HUES48 (cell line): ENCODE measurements around the gene APOL1.
"Not testable (repeated sequence)": the region's sequence is repeated elsewhere in the genome, so short reads cannot be mapped to it uniquely, and the experiment has no call there.

Experiments
- H3K27ac ChIP-seq: one replicate; pipeline ENCODE4 v1.7.0; 2013; ENCODE audit warnings: low read depth, low read length, inconsistent platforms
- H3K27me3 ChIP-seq: 2 replicates; pipeline ENCODE4 v1.6.1; 2013; ENCODE audit warnings: mild to moderate bottlenecking, low read length; ENCODE audit not compliant: control insufficient read depth, insufficient read depth
- H3K36me3 ChIP-seq: 2 replicates; pipeline ENCODE4 v1.6.1; 2013; ENCODE audit warnings: low read length; ENCODE audit not compliant: control insufficient read depth, insufficient read depth
- H3K4me1 ChIP-seq: 2 replicates; pipeline ENCODE4 v1.6.1; 2013; ENCODE audit warnings: mild to moderate bottlenecking, low read length; ENCODE audit not compliant: control insufficient read depth, insufficient read depth
- H3K4me3 ChIP-seq: 2 replicates; pipeline ENCODE4 v1.5.1; 2013; ENCODE audit warnings: mild to moderate bottlenecking, low read depth, low read length
- H3K9ac ChIP-seq: 2 replicates; pipeline ENCODE4 v1.6.1; 2013; ENCODE audit warnings: mild to moderate bottlenecking, low read depth, low read length, moderate library complexity
- H3K9me3 ChIP-seq: 2 replicates; pipeline ENCODE4 v1.6.1; 2013; ENCODE audit warnings: low read length; ENCODE audit not compliant: control insufficient read depth, insufficient read depth

Gene APOL1

DNA sequence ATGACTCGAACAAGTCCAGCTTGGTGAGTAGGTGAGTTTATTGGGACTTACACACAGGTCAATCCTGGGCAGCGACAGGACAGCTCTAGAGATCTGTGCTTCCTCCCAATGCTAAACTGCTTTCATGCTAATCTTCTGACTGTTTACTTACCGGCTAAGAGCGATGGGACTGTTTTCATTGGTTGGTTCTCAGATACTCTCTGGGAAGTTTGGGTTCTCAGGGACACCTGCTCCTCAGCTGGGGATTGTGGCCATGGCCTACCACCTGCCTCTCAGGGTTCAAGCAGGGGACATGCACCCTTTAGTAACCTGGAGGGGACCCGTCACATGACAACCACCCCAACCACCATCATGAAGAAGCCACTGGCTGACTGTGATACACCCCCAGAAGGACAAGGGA lies 26.7 kb upstream of the APOL1 start:
- H3K9ac ChIP-seq = no peak overlapping the region
- no peak overlapping the region for H3K4me3 ChIP-seq
- H3K27me3 ChIP-seq = no peaks in the 10 kb centered on the region
- H3K9me3 ChIP-seq = no peaks in the 10 kb centered on the region
- H3K4me1 ChIP-seq = peaks cover 4% of the 10 kb centered on the region
- H3K27ac ChIP-seq = no peak overlapping the region
- peaks cover 17% of the 10 kb centered on the region; the same call in 1 of the 2 replicates for H3K36me3 ChIP-seq

DNA sequence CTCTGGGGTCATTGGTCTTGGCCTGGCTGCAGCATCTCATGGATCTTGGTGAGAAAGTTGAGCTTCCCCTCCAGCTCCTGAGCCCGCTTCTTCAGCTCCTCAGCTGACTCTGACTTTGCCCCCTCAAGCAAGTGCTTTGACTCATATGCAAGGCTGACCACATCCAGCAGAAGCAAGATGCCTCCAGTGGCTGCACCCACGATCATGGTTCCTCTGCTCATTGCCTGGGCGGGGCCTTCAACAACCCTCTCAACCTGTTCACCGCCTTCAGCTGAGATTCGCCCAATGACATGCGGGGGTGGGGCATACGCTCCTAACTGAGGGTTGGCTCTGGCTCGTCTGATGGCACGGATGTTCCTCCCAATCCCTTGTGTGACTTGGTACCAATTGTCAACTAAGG lies 25.5 kb upstream of the APOL1 start:
- H3K9me3 ChIP-seq = no peaks in the 10 kb centered on the region
- no peaks in the 10 kb centered on the region for H3K27me3 ChIP-seq
- no peak overlapping the region for H3K4me3 ChIP-seq
- no peak overlapping the region for H3K9ac ChIP-seq
- H3K36me3 ChIP-seq = peaks cover 20% of the 10 kb centered on the region; the same call in 1 of the 2 replicates
- H3K4me1 ChIP-seq = 0 out of 2 replicates have a peak, but pooled peaks cover 3% of the 10 kb centered on the region
- H3K27ac ChIP-seq = no peak overlapping the region

DNA sequence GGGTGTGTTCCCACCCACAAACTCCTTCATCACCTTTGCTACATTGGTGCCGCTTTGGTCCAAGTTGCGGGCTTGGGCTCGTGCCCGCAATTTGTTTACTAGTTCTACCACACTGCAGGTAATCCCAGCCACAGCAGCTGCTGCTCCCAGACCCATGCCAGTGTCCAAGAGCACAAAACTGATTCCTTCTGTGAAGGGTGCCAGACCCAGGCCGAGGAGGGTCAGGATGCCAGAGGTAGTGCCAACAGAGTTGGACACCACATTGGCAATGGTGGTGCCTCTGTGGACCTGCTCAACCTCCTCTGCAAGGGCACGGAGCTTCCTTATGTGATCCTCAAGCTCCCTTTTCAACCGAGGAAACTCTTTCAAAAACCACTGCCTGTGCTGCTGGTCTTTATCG lies 25.1 kb upstream of the APOL1 start:
- no peaks in the 10 kb centered on the region for H3K27me3 ChIP-seq
- no peak overlapping the region for H3K4me3 ChIP-seq
- no peak overlapping the region for H3K9ac ChIP-seq
- H3K4me1 ChIP-seq = 0 out of 2 replicates have a peak, but pooled peaks cover 3% of the 10 kb centered on the region
- H3K9me3 ChIP-seq = no peaks in the 10 kb centered on the region
- peaks cover 23% of the 10 kb centered on the region; the same call in 1 of the 2 replicates for H3K36me3 ChIP-seq
- H3K27ac ChIP-seq = no peak overlapping the region

GRCh38 chr22:36228369-36228768 lies 24.6 kb upstream of the APOL1 start:
- H3K27me3 ChIP-seq, H3K4me1 ChIP-seq, H3K4me3 ChIP-seq, H3K9me3 ChIP-seq, H3K9ac ChIP-seq, H3K27ac ChIP-seq: not testable (repeated sequence)
- H3K36me3 ChIP-seq = peaks cover 26% of the 10 kb centered on the region; the same call in 1 of the 2 replicates

- peaks cover 26% of the 10 kb centered on the region; the same call in 1 of the 2 replicates for H3K36me3 ChIP-seq
- H3K27me3 ChIP-seq = no peaks in the 10 kb centered on the region
- no peaks in the 10 kb centered on the region for H3K9me3 ChIP-seq
- H3K4me3 ChIP-seq = no peak overlapping the region
- 0 out of 2 replicates have a peak, but pooled peaks cover 3% of the 10 kb centered on the region for H3K4me1 ChIP-seq
- no peak overlapping the region for H3K27ac ChIP-seq
- H3K9ac ChIP-seq = no peak overlapping the region
Measured at GRCh38 chr22:36228944-36229343, 24.0 kb upstream of the APOL1 start.

GRCh38 chr22:36229649-36230048 lies 23.3 kb upstream of the APOL1 start:
- not testable (repeated sequence) for H3K4me1 ChIP-seq, H3K4me3 ChIP-seq, H3K27me3 ChIP-seq, H3K27ac ChIP-seq, H3K9me3 ChIP-seq, H3K9ac ChIP-seq
- peaks cover 26% of the 10 kb centered on the region; the same call in 1 of the 2 replicates for H3K36me3 ChIP-seq

GRCh38 chr22:36231051-36231450 lies 21.9 kb upstream of the APOL1 start:
- not testable (repeated sequence) for H3K4me1 ChIP-seq, H3K9me3 ChIP-seq, H3K27ac ChIP-seq, H3K9ac ChIP-seq, H3K4me3 ChIP-seq, H3K27me3 ChIP-seq
- peaks cover 26% of the 10 kb centered on the region; the same call in 1 of the 2 replicates for H3K36me3 ChIP-seq

DNA sequence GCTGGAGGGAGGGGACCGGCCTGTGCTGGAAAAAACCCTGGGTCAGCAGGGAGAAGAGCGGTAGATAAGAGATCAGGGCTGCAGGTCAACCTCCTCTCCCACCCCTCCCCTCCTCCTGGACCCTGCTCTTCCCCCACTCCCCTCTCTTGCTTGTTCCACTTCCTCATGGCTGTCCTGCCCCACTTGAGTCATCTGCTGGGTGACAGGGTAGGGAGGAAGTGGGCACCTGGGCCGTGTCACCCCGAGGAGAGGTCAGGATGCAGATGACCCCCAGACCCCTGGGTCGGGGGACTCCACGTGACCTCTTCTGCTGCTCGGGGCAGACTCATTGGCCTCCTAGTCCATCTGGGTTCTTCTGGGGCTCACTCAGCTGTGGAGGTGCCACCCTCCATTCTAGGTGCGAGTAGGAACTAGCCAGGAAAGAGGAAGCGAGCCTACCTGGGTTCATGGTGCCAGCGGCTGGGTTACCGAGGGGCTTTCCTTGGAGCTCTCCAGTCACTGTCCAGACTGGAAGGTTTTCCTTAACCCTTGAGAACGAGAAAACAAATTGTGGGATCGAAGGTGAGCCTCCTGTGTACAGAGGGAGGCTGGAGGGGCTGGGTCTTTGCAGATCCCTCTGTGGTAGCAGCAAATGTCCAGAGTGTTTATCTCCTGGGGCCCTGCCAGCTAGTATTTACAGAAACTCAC lies 20.1 kb upstream of the APOL1 start:
- Histone ChIP-seq H3K27ac (no peak overlapping the region), H3K4me1 (0 out of 2 replicates have a peak, but pooled peaks cover 3% of the 10 kb centered on the region), H3K9me3 (no peaks in the 10 kb centered on the region), H3K27me3 (no peaks in the 10 kb centered on the region), H3K9ac (no peak overlapping the region), H3K36me3 (peaks cover 25% of the 10 kb centered on the region; the same call in 1 of the 2 replicates), H3K4me3 (no peak overlapping the region)

GRCh38 chr22:36233796-36234195 lies 19.1 kb upstream of the APOL1 start:
- Histone ChIP-seq H3K36me3 (peaks cover 23% of the 10 kb centered on the region; the same call in 1 of the 2 replicates), H3K4me1 (0 out of 2 replicates have a peak, but pooled peaks cover 5% of the 10 kb centered on the region), H3K9ac (no peak overlapping the region), H3K9me3 (no peaks in the 10 kb centered on the region), H3K4me3 (no peak overlapping the region), H3K27ac (no peak overlapping the region), H3K27me3 (no peaks in the 10 kb centered on the region)

DNA sequence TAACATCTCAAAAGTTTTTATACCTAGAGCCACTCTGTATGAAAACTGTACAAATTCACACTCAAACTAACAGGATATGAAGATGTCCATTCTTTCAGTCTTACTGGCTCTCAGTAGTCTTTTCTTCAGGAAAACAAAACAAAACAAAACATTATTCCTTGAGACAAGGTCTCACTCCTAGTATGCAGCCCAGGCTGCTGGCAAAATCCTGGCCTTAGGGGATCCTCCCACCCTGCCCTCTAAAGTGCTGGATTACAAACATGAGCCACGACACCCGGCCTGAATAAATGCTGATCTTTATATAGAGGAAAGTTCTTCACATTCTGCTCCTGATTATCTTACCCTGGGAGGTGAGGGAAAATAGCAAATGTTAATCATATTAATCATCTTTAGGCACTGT lies 18.7 kb upstream of the APOL1 start:
- Histone ChIP-seq H3K9me3 (no peaks in the 10 kb centered on the region), H3K27ac (no peak overlapping the region), H3K4me1 (0 out of 2 replicates have a peak, but pooled peaks cover 9% of the 10 kb centered on the region), H3K9ac (no peak overlapping the region), H3K4me3 (no peak overlapping the region), H3K27me3 (no peaks in the 10 kb centered on the region), H3K36me3 (peaks cover 23% of the 10 kb centered on the region; the same call in 1 of the 2 replicates)

DNA sequence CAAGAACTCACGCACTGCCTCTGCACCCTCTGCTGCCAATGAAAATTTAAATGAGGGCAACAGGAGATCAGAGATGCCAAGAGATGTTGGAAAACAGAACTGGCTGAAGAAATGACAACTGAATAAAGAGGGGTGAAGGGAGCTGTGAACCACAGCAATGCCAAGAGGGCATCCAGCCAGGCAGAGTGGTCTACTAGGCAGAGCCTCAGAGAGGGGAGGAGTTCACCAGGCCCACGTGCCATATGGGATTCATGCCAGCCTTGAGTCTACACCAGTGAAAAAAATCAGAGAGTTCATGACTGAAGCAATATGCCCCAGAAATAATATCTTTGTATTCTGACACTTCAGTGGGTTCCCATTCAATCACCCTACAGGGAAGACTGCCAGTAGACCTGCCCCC lies 18.0 kb upstream of the APOL1 start:
- no peak overlapping the region for H3K27ac ChIP-seq
- H3K4me3 ChIP-seq = no peak overlapping the region
- no peaks in the 10 kb centered on the region for H3K27me3 ChIP-seq
- peaks cover 13% of the 10 kb centered on the region; the same call in 1 of the 2 replicates for H3K4me1 ChIP-seq
- H3K9me3 ChIP-seq = no peaks in the 10 kb centered on the region
- H3K36me3 ChIP-seq = peaks cover 21% of the 10 kb centered on the region; the same call in 1 of the 2 replicates
- H3K9ac ChIP-seq = no peak overlapping the region
